Measurements from ENCODE around the gene CCDC126.

GRCh38 chr7:23664122-23664521 is 66.9 kb downstream of the CCDC126 start:
- TF ChIP-seq, protein P1, sequence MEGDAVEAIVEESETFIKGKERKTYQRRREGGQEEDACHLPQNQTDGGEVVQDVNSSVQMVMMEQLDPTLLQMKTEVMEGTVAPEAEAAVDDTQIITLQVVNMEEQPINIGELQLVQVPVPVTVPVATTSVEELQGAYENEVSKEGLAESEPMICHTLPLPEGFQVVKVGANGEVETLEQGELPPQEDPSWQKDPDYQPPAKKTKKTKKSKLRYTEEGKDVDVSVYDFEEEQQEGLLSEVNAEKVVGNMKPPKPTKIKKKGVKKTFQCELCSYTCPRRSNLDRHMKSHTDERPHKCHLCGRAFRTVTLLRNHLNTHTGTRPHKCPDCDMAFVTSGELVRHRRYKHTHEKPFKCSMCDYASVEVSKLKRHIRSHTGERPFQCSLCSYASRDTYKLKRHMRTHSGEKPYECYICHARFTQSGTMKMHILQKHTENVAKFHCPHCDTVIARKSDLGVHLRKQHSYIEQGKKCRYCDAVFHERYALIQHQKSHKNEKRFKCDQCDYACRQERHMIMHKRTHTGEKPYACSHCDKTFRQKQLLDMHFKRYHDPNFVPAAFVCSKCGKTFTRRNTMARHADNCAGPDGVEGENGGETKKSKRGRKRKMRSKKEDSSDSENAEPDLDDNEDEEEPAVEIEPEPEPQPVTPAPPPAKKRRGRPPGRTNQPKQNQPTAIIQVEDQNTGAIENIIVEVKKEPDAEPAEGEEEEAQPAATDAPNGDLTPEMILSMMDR (IDR thresholded peaks at IDR 0.05; ENCODE audit: low read length): no peak
- no peak for TF ChIP-seq EZH2 (IDR thresholded peaks at IDR 0.05; ENCODE audit: borderline replicate concordance, low read length)
